Hypothalamus (tissue), 51 donors: ENCODE measurements around the gene ENAH.

Source experiments
- DNase-seq, 51 donors: peaks; one replicate each; lab custom pipeline; 2025; lab: John Stamatoyannopoulos, UW

Gene ENAH

GRCh38 chr1:225462714-225463574 lies 190.0 kb downstream of the ENAH start:
- no peak for DNase-seq

- DNase-seq = no peak
These were observed 190.6 kb downstream of the ENAH start for GRCh38 chr1:225462429-225462713.

GRCh38 chr1:225461533-225462428 lies 191.1 kb downstream of the ENAH start:
- DNase-seq = no peak

GRCh38 chr1:225460737-225461532 lies 192.0 kb downstream of the ENAH start:
- no peak for DNase-seq

GRCh38 chr1:225460021-225460736 lies 192.7 kb downstream of the ENAH start:
- DNase-seq = no peak

GRCh38 chr1:225458222-225458631 lies 194.7 kb downstream of the ENAH start:
- DNase-seq = no peak

GRCh38 chr1:225454733-225455132 lies 198.2 kb downstream of the ENAH start:
- DNase-seq = peak in 4 of 51 donors; percentile 8 to 65 (median 57)

GRCh38 chr1:225453797-225454648 lies 198.9 kb downstream of the ENAH start:
- DNase-seq = no peak

- DNase-seq = no peak
These were observed 200.9 kb downstream of the ENAH start for GRCh38 chr1:225451840-225452515.

- DNase-seq = no peak
These were observed 201.6 kb downstream of the ENAH start for GRCh38 chr1:225451340-225451739.

- DNase-seq = no peak
These were observed 202.3 kb downstream of the ENAH start for GRCh38 chr1:225450491-225451191.

- DNase-seq = no peak
These were observed 203.1 kb downstream of the ENAH start for GRCh38 chr1:225449774-225450173.

- DNase-seq = no peak
These were observed 203.7 kb downstream of the ENAH start for GRCh38 chr1:225449261-225449660.

GRCh38 chr1:225448146-225448805 lies 204.6 kb downstream of the ENAH start:
- peak in 31 of 51 donors; percentile 12 to 74 (median 42) for DNase-seq

GRCh38 chr1:225447650-225448089 lies 205.3 kb downstream of the ENAH start:
- peak in 38 of 51 donors; percentile 20 to 85 (median 49) for DNase-seq

GRCh38 chr1:225446981-225447615 lies 205.8 kb downstream of the ENAH start:
- peak in 1 of 51 donors; percentile 35 for DNase-seq

- no peak for DNase-seq
These were observed 206.3 kb downstream of the ENAH start for GRCh38 chr1:225446595-225446960.
